ENCODE results near the gene REEP3.

REEP3 gene

DNA sequence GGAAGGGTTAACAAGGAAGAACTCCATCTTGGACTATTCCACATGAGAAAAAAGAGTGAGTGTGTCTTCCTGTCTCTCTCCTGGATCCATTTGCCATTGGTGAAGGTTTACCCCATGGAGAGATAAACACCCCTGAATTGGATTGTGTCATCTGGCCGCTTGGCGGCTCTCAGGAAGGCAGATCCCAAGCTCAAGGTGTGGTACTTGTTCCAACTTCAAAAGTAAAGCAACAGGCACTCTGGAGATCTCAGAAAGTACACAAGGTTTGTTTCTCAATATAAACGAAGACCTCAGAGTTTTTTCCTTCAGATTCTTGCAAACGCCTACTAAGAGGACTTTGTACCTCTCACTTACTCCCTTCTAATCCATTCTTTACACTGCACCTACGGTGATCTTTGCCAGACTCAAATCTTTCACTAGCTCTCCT is 116.7 kb downstream of the REEP3 start:
- no peak for TF ChIP-seq FOXP2 (optimal IDR thresholded peaks at IDR 0.05; ENCODE audit: borderline replicate concordance, extremely low read depth, extremely low read length, insufficient read depth)

DNA sequence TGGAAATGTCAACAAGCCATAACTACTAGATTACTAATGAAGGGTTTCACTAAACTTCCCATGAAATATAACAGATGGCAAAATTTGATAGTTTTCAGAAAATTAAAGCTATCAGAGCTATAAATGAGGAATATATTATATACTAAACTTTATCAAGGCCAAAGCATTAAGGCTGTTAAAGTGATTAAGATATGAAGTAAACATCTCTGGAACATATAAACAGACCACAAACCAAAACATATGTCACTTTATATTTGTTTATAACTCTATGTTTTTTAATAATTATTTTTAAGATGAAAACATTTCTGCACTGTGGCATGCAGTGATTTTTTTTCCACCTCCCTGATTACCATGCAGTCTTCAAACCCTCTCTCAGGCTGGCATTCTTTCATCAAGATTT is 120.2 kb downstream of the REEP3 start:
- TF ChIP-seq TAF1 (IDR thresholded peaks at IDR 0.05; ENCODE audit: borderline replicate concordance, insufficient read depth, low read length), result no peak
- no peak for TF ChIP-seq POLR2AphosphoS5 (IDR thresholded peaks at IDR 0.05; ENCODE audit: low read depth, low read length)
- TF ChIP-seq FOXP2 (optimal IDR thresholded peaks at IDR 0.05; ENCODE audit: borderline replicate concordance, extremely low read depth, extremely low read length, insufficient read depth), result no peak

DNA sequence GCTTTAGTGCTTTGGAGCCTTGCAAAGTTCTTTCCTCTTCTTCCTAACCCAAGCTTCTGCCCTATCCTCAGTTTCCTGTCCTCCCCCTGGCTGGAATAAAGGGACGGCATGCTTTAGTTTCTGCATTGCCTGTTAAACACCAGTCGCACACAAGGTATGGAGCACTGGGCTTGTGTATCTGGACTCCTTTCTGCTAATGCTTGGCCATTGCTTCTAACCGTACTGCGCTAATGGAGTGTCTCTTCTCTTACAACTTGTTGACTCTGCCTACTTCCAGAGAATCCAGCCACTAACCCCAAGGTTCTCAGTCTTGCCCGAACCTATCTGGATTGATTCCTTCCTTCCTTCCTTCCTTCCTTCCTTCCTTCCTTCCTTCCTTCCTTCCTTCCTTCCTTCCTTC is 120.6 kb downstream of the REEP3 start:
- TF ChIP-seq FOXP2 (optimal IDR thresholded peaks at IDR 0.05; ENCODE audit: borderline replicate concordance, extremely low read depth, extremely low read length, insufficient read depth) (no peak), TAF1 (IDR thresholded peaks at IDR 0.05; ENCODE audit: borderline replicate concordance, insufficient read depth, low read length) (no peak), POLR2AphosphoS5 (IDR thresholded peaks at IDR 0.05; ENCODE audit: low read depth, low read length) (no peak), SIN3A (IDR thresholded peaks at IDR 0.05; ENCODE audit: borderline replicate concordance, insufficient read depth, low read length) (no peak)
- TF ChIP-seq, protein P1, sequence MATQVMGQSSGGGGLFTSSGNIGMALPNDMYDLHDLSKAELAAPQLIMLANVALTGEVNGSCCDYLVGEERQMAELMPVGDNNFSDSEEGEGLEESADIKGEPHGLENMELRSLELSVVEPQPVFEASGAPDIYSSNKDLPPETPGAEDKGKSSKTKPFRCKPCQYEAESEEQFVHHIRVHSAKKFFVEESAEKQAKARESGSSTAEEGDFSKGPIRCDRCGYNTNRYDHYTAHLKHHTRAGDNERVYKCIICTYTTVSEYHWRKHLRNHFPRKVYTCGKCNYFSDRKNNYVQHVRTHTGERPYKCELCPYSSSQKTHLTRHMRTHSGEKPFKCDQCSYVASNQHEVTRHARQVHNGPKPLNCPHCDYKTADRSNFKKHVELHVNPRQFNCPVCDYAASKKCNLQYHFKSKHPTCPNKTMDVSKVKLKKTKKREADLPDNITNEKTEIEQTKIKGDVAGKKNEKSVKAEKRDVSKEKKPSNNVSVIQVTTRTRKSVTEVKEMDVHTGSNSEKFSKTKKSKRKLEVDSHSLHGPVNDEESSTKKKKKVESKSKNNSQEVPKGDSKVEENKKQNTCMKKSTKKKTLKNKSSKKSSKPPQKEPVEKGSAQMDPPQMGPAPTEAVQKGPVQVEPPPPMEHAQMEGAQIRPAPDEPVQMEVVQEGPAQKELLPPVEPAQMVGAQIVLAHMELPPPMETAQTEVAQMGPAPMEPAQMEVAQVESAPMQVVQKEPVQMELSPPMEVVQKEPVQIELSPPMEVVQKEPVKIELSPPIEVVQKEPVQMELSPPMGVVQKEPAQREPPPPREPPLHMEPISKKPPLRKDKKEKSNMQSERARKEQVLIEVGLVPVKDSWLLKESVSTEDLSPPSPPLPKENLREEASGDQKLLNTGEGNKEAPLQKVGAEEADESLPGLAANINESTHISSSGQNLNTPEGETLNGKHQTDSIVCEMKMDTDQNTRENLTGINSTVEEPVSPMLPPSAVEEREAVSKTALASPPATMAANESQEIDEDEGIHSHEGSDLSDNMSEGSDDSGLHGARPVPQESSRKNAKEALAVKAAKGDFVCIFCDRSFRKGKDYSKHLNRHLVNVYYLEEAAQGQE (IDR thresholded peaks at IDR 0.05; ENCODE audit: insufficient read depth in 1 of 2, low read depth in 2 of 2, low read length in 2 of 2), result no peak

DNA sequence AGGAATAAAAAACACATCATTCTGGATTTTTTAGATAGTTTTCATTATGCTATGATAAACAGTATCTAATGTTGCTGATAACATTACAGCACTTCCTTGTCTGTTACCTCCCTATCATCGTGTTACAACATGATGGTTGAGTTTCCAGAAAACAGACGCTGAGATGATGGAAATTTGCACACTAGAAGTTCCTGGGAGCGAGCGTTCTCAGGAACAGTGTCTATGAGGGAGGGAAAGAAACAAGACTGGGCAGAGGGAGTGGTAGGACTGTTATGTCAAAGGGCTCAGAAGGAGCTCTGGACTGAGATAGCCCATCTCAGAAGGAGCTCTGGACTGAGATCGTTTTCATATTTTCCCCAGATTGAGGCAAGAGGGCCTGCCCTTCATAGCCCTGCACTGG is 121.6 kb downstream of the REEP3 start:
- no peak for TF ChIP-seq POLR2AphosphoS5 (IDR thresholded peaks at IDR 0.05; ENCODE audit: low read depth, low read length)
- no peak for TF ChIP-seq TAF1 (IDR thresholded peaks at IDR 0.05; ENCODE audit: borderline replicate concordance, insufficient read depth, low read length)
- TF ChIP-seq, protein P1 (IDR thresholded peaks at IDR 0.05; ENCODE audit: insufficient read depth in 1 of 2, low read depth in 2 of 2, low read length in 2 of 2), result no peak
- TF ChIP-seq FOXP2 (optimal IDR thresholded peaks at IDR 0.05; ENCODE audit: borderline replicate concordance, extremely low read depth, extremely low read length, insufficient read depth), result no peak
- TF ChIP-seq SIN3A (IDR thresholded peaks at IDR 0.05; ENCODE audit: borderline replicate concordance, insufficient read depth, low read length), result no peak

DNA sequence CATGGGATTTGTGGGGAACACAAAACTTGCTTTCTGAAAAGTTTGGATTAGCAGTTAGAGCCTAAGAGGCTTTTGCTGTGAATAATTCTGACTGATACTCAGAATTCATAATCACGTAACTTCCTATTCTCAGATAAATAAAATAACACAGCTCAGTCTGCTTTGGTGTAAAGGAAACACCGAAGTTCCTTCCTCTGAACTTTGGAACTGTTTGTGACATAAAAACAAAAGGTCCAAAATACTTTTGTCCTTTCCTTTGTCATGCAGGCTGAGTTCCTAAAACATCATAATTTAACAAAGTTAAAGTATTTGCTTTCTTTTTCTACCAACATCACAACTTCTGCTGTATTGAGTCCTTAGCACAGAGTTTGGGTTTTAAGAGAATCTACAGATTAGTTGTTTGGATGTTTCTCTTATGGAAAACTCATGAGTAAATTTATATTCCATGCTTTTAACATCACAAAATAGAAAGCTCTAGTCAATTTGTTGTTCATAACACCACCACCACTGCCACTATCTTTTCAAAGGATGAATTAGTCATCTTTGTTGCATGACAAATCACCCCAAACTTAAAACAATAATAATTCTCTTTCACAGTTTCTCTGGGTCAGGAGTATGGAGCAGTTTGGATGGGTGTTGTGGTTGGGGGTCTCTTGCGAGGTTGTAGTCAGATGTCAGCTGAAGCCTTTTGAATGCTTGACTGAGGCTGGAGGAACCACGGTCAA is 123.4 kb downstream of the REEP3 start:
- TF ChIP-seq SIN3A (IDR thresholded peaks at IDR 0.05; ENCODE audit: borderline replicate concordance, insufficient read depth, low read length) (no peak), FOXP2 (optimal IDR thresholded peaks at IDR 0.05; ENCODE audit: borderline replicate concordance, extremely low read depth, extremely low read length, insufficient read depth) (no peak), POLR2AphosphoS5 (IDR thresholded peaks at IDR 0.05; ENCODE audit: low read depth, low read length) (no peak), TAF1 (IDR thresholded peaks at IDR 0.05; ENCODE audit: borderline replicate concordance, insufficient read depth, low read length) (no peak)
- TF ChIP-seq, protein P1 (IDR thresholded peaks at IDR 0.05; ENCODE audit: insufficient read depth in 1 of 2, low read depth in 2 of 2, low read length in 2 of 2), result no peak

DNA sequence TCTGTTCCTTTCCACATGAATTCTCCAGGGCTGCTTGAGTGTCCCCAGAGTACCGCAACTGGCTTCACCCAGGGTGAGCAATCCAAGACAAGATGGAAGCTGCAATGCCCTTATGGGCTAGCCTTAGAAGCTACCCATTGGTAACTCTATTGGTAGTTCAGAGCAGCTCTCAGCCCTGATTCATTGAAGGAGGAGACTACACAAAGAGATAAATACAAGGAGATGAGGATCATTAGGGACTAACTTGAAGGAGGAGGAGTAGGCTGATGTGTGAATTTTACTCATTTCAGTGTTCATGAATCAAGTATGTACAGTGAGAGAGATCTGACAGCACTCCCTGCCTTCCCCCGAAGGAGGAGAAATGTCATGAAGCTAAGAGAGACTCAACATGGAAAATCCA is 124.0 kb downstream of the REEP3 start:
- TF ChIP-seq, protein P1 (IDR thresholded peaks at IDR 0.05; ENCODE audit: insufficient read depth in 1 of 2, low read depth in 2 of 2, low read length in 2 of 2), result no peak
- TF ChIP-seq SIN3A (IDR thresholded peaks at IDR 0.05; ENCODE audit: borderline replicate concordance, insufficient read depth, low read length), result no peak
